ENCODE data around the gene ZNF587. TPM values are rescaled to one million over a fixed set of nuclear protein-coding genes. Genes with fewer than 3 reads are reported as not detected.
"Not testable (repeated sequence)": the region's sequence is repeated elsewhere in the genome, so short reads cannot be mapped to it uniquely, and the experiment has no call there.

The ZNF587 gene
- total RNA-seq, 4 donors from 2014 or later, result 10.6 to 18.0 (median 17.2) TPM

DNA sequence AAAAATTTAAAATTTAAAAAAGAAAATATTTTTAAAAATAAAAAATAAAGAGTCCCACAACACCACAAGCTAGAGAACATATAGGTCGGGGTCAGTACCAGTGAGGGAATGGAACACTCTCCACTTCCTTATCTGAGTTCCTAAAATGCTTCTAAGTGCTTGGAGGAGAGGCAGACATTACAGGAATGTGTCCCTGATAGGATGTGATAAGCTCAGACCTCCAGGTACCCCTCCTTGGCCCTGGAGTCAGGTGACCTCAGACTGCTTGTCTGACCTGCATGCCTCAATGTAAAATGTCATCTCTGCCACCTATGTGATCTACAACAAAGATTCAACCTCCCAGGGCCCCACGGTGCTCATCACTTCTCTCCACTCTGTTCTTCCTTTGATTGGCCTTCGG lies 36.4 kb downstream of the ZNF587 start:
- 89% methylated on average over 3 of the region's 3 CpGs for WGBS, 2 donors
- no peak overlapping the region for H3K4me3 ChIP-seq (ENCODE audit: low read depth, poor library complexity, severe bottlenecking)
- no peak for DNase-seq (ENCODE audit: low spot score in 2 of 2)
- TF ChIP-seq, protein P1, sequence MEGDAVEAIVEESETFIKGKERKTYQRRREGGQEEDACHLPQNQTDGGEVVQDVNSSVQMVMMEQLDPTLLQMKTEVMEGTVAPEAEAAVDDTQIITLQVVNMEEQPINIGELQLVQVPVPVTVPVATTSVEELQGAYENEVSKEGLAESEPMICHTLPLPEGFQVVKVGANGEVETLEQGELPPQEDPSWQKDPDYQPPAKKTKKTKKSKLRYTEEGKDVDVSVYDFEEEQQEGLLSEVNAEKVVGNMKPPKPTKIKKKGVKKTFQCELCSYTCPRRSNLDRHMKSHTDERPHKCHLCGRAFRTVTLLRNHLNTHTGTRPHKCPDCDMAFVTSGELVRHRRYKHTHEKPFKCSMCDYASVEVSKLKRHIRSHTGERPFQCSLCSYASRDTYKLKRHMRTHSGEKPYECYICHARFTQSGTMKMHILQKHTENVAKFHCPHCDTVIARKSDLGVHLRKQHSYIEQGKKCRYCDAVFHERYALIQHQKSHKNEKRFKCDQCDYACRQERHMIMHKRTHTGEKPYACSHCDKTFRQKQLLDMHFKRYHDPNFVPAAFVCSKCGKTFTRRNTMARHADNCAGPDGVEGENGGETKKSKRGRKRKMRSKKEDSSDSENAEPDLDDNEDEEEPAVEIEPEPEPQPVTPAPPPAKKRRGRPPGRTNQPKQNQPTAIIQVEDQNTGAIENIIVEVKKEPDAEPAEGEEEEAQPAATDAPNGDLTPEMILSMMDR (IDR thresholded peaks at IDR 0.05), result no peak
- TF ChIP-seq POLR2A (IDR thresholded peaks at IDR 0.05), result no peak
- intact Hi-C loops (cut with DNase I; ENCODE audit: low total_unique reads), result no loop called here

- TF ChIP-seq, protein P1 (IDR thresholded peaks at IDR 0.05), result no peak
- no peak for TF ChIP-seq POLR2A (IDR thresholded peaks at IDR 0.05)
- WGBS, 2 donors, result 23 to 25% methylated on average over 6 of the region's 6 CpGs
- intact Hi-C loops (cut with DNase I; ENCODE audit: low total_unique reads), result no loop called here
- no peak overlapping the region for H3K4me3 ChIP-seq (ENCODE audit: low read depth, poor library complexity, severe bottlenecking)
- peak in 1 of 2 donors; percentile 0 for DNase-seq (ENCODE audit: low spot score in 2 of 2)
These were observed 37.7 kb downstream of the ZNF587 start for GRCh38 chr19:57887195-57887941.

GRCh38 chr19:57888107-57888559 lies 38.5 kb downstream of the ZNF587 start:
- peak overlapping the region; percentile 43 for H3K4me3 ChIP-seq (ENCODE audit: low read depth, poor library complexity, severe bottlenecking)
- WGBS, 2 donors, result 9 to 10% methylated on average over 8 of the region's 8 CpGs
- TF ChIP-seq, protein P1 (IDR thresholded peaks at IDR 0.05), result no peak
- TF ChIP-seq POLR2A (IDR thresholded peaks at IDR 0.05), result no peak
- intact Hi-C loops (cut with DNase I; ENCODE audit: low total_unique reads), result no loop called here
- DNase-seq (ENCODE audit: low spot score in 2 of 2), result peak in 1 of 2 donors; percentile 5

DNA sequence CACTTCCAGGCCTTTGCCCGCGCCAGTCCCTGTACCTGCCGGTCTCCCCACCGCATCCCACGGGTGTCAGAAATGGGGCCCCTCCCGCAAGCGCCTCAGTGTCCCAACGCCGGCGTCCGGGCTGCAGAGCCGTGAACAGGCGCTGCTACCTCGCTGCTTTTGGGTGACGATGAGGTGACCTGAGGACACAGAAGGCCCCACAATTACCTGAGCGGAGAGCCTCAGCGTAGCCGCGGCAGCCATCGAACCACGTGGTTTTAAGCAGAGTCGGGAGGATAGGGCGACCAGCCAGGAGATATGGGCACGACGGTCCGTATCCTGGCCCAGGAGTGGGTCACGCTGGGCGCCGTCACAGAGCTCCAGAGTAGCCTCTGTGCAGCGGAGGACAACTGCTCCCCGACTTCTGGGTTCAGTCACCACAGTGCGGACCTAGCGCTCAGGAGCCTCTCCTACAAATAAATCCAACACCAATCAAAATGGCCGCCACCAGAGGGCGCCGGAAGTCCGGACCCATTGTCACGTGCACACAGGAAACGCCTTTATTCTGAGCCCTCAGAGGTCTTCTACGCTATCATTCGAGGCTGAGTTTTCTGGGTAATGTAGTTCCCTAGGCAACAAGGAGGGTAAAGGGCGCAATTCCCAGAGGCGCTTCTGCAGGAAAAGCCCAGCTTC lies 39.0 kb downstream of the ZNF587 start, which contains the start of gene ZNF814:
TSS of gene ZNF814 (minus strand) at position 478 of the 672 bp plus-strand sequence. CDS start at position 243, 235 bp downstream.
- 2% methylated on average over 29 to 43 of the region's 43 CpGs for WGBS, 2 donors
- intact Hi-C loops (cut with DNase I; ENCODE audit: low total_unique reads), result no loop called here
- TF ChIP-seq, protein P1 (IDR thresholded peaks at IDR 0.05), result no peak
- TF ChIP-seq POLR2A (IDR thresholded peaks at IDR 0.05), result no peak
- peak; percentile 82 to 93 for DNase-seq (ENCODE audit: low spot score in 2 of 2)
- peak within 1 kb of the TSS; percentile 43 for H3K4me3 ChIP-seq (ENCODE audit: low read depth, poor library complexity, severe bottlenecking)

DNA sequence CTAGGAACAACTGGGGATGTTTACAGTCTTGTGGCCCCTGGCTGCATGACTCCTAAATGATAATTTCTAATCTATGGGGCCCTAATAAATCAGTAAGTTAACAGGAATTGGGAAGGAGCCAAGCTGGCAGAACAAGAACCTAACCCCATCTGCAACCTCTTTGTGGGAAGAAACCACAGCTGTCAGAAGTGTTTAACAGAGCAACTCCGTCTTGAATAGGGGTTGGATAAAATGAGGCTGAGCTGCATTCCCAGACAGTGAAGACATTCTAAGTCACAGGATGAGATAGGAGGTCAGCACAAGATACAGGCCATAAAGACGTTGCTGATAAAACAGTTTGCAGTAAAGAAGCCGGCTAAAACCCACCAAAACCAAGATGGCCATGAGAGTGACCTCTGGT lies 41.0 kb downstream of the ZNF587 start:
- H3K4me3 ChIP-seq (ENCODE audit: low read depth, poor library complexity, severe bottlenecking); DNase-seq (ENCODE audit: low spot score in 2 of 2); intact Hi-C loops (cut with DNase I; ENCODE audit: low total_unique reads): not testable (repeated sequence)
- WGBS, 2 donors, result 63 to 69% methylated on average over 3 of the region's 3 CpGs

DNA sequence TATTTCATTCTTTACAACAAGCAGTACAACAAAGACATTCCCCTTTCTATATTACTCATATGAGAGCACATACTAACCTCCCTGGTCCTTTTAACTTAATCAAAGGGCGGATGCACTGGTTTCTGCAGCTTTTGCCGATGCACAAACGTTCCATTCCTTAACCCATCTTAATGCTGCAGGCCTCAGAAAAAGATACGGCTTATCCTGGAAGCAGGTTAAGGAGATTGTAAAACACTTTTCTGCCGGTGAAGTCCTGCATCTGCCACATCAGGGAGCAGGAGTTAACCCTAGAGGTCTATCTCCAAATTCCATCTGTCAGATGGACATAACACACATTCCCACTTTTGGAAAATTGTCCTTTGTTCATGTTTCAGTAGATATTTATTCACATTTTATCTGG lies 50.7 kb downstream of the ZNF587 start:
- DNase-seq (ENCODE audit: low spot score in 2 of 2), result no peak
- WGBS, 2 donors, result 81% methylated on average over 5 of the region's 5 CpGs
- intact Hi-C loops (cut with DNase I; ENCODE audit: low total_unique reads), result no loop called here
- no peak overlapping the region for H3K4me3 ChIP-seq (ENCODE audit: low read depth, poor library complexity, severe bottlenecking)
- no peak for TF ChIP-seq POLR2A (IDR thresholded peaks at IDR 0.05)
- TF ChIP-seq, protein P1 (IDR thresholded peaks at IDR 0.05), result no peak

All from lower leg skin (tissue), 4 donors.